ENCODE results near the gene KCNA3.

DNA sequence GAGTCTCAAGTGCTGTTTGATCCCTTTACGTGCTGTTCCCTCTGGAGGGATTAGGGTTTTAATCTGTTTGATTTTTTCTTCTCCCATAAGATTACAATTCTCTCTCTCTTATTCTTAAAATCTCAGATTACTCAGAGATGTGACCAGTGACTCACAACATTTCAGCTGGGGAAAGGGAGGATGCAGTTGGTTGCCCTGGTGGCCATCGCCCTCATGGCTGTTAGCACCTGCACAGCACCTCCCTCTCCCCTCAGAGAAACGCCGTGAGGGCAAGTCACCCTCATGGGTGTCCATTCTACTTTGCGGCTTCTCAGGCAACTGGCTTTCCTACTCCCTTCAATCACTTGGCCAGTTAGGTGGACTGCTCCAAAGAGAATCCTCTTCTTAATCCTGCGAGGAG is 42.4 kb upstream of the KCNA3 start:
- TF ChIP-seq POLR2AphosphoS5 (IDR thresholded peaks at IDR 0.05) (no peak), POLR2A (IDR thresholded peaks at IDR 0.05) (no peak)
- TF ChIP-seq, protein P1, sequence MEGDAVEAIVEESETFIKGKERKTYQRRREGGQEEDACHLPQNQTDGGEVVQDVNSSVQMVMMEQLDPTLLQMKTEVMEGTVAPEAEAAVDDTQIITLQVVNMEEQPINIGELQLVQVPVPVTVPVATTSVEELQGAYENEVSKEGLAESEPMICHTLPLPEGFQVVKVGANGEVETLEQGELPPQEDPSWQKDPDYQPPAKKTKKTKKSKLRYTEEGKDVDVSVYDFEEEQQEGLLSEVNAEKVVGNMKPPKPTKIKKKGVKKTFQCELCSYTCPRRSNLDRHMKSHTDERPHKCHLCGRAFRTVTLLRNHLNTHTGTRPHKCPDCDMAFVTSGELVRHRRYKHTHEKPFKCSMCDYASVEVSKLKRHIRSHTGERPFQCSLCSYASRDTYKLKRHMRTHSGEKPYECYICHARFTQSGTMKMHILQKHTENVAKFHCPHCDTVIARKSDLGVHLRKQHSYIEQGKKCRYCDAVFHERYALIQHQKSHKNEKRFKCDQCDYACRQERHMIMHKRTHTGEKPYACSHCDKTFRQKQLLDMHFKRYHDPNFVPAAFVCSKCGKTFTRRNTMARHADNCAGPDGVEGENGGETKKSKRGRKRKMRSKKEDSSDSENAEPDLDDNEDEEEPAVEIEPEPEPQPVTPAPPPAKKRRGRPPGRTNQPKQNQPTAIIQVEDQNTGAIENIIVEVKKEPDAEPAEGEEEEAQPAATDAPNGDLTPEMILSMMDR (IDR thresholded peaks at IDR 0.05 in 8 of 11, conservative IDR thresholded peaks at IDR 0.05 in 3 of 11): no peak

All from spleen (tissue), 7 donors.